Renal pelvis (tissue), 4 donors: ENCODE results near the gene INTS14. TPM values are rescaled to one million over a fixed set of nuclear protein-coding genes. Genes with fewer than 3 reads are reported as not detected.
"Not testable (repeated sequence)": the region's sequence is repeated elsewhere in the genome, so short reads cannot be mapped to it uniquely, and the experiment has no call there.

ENCODE experiments used
- DNase-seq: peaks from one replicate; pipeline ENCODE4 v3.0.0-alpha.2; 2013
- polyA plus RNA-seq, 3 donors: library from polyadenylated mRNA; unstranded; fragments of 120-200 nt; gene quantifications; one replicate each; pipeline ENCODE4 v1.2.1, GENCODE V29; 2013; ENCODE audit not compliant: insufficient read length in 3 of 3

Gene INTS14
- polyA plus RNA-seq, 3 donors = 48.7 to 52.5 (median 51.0) TPM

DNA sequence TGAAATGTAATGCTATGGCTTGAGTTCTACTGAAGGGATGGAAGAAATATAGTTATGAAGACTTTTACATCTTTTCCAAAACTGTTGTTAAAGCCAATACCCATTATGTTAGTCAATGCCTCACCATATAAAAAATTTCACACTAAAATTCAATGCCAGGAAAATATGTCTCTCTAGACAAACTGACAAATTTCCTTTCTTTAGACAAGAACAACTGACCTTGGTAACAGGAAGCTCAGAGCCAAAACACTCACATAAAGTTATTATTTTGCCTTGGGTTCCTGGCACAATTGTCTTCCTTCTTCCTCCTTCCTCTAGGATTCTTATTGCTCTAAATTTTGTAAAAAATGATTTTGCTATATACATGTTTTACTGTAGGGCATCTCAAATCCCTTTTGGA, 26.7 kb downstream of the INTS14 start:
- no peak for DNase-seq

DNA sequence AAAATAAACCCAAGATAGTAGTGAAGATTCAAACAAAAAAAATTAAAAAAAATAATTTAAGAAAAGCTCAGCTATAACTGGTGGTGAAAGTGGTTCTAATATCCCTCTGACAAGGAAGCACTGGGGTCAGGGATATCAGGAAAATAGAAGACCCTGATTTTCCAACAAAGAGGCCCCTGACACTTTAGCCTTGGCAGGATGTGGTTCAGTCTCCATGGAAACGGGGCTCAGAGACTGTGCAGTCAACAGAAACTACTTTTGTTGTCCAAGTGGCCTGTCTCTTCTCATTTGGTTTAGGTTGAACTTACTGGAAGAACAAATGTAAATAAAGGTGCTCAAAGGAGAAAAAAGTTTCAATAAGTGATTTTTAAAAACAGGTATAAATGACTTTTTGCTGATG, 27.2 kb downstream of the INTS14 start:
- DNase-seq = peak; percentile 53

DNA sequence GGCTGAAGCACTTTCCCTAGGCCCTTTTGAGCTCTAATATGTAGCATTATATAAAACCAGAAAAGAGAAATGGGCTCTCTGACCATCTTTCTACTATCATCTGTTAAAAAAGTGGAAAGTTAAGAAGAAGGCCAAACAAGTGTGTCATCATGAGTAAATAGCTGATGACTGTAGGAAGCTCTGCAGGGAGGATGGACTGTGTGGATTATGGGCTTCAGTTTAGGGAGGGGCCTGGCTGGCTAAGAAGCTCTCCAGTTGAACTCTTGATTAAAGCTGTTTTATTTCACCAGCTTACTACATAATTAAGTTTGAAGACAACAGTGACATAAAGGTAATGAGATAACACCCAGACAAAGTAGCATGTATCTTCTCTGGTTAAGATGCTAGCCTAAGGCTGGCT, 30.6 kb downstream of the INTS14 start:
- no peak for DNase-seq

DNA sequence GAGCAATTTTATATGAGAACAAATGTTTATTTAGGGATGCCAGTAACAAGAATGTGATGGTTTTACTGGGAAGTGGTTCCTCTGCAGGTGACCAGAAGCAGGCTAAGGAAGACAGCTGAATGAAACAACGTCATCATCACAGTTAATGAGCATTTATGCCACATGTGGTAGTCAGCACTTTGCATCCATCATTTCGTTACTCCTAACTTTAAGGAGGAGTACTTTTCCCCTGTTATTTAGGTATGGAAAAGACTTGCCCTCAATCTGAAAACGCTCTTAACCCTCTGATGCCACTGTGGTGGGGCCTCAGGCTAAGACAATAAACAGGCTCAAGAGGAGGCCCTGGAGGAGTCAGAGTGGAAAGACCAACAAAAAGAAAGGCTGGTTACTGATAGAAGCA, 31.2 kb downstream of the INTS14 start:
- DNase-seq = no peak

DNA sequence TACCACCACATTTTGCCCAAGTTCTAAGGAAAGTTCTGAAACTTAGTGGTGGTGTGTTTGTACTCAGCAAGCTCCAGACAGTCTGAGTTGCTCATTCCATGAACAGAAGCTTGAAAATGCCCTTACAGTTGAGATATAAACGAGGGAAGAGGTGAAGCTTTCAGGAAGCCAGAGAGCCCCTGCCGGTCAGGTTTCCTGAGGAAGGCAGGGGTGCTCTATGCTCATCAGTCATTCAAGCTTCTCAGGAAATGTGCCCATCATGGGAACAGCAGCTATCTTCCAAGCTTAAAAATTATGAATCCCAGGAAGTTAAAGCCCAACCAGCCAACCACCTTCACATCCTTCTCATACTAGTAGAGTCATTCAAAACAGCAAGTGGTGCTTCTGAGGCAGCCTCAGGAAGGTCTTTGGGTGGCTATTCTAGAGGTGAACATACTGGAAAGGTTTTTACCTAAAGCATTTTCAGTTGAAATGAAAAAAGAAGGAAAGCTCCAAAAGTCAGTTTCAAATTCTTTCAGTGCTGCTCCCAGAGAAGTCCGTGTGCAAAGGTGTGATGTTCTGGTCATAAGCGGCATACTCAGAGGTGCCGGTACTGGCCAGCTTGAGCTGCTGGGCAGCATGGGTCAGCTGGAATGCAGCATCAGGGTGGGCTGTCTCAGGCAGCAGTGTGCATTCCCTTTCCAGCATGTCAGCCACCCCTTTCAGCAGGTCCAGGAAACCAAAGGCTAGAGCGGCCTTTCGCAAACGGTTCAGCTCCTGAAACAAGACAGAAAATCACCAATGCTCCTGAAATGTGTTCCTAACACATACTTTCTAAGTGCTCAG, 31.8 kb downstream of the INTS14 start:
- no peak for DNase-seq

DNA sequence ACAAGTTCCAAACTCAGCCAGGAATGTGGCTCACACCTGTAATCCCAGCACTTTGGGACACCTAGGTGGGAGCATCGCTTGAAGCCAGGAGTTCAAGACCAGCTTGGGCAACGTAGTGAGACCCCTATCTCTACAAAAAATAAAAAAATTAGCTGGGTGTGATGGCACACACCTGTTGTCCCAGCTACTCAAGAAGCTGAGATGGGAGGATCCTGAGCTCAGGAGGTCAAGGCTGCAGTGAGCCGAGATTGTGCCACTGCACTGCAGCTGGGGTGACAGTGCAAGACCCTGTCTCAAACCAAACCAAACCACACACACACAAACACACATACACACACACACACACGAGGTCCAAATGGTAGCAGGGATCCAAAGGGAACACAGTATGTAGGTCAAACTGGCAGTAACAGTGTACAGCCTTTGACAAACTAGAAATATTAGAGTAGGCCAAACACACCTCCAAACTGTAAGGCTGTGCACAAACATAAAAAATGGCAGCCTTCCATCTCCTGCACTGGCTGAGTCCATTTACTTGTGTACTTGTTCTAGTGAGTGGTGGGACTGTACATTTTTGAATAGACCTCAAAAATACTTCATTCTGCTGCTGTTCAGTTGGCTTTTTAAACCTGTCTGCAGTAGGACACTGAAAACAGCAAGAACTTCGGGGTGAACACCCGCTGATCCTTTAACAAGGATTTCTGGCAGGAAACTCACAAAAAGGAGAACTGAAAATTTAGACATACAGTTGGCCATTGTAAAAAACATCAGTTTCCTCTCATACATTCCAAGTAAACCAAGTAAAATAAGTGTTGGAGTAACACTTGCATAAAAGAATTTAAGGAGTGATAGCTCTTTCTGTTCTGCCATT, 33.6 kb downstream of the INTS14 start:
- DNase-seq = no peak

DNA sequence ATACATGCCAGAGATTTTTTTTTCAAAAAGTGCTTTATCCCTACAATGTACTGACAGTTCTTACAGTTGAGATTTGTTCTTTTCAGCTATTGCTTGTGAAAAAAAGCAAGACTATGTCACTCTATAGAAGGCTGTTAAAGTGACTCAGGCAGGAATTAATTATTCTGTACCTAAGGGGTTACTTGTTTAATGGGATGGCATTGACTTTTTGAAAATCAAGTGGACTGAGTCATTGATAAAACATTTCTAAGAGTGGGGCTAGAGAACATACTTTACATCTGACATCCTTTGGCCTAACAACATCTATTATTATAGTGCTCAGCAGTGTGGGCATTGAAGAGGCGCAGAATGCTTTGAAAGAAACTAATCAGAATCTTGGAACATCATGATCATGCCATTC, 34.3 kb downstream of the INTS14 start:
- no peak for DNase-seq

DNA sequence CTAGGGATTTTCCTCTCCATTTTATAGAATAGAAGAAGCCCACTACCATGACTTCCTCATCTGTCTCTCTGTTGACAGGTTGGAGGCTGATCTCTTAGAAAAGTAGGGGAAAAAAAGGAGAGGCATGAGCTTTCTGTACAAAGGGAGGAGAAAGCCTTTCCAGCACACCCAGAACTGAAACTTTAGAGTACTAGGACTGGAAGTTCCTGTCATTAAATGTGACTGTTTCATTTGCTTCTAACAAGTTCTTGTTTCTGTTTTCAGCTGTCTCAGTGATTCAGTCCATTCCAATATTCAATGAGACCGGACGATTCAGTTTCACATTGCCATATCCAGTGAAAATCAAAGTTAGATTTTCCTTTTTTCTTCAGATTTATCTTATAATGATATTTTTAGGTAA, 39.0 kb downstream of the INTS14 start:
- DNase-seq = no peak

DNA sequence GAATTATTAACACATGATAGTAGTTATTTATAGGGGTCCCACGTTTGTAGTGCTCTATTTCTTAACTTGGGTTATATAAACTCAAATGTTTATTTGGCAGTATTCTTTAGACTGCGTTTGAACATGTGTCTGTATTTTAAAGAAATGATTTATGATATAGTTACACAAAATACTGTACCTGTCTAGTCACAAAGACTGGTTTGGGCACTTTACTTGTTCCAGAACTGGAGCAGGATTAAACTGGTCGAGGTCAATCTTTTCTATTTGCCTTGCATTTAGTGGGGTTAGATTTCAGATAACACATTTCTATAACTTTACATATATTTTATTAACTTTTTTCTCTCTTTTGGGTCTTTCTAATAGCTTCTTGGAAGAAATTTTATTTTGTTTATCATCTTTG, 41.2 kb downstream of the INTS14 start:
- DNase-seq = no peak

DNA sequence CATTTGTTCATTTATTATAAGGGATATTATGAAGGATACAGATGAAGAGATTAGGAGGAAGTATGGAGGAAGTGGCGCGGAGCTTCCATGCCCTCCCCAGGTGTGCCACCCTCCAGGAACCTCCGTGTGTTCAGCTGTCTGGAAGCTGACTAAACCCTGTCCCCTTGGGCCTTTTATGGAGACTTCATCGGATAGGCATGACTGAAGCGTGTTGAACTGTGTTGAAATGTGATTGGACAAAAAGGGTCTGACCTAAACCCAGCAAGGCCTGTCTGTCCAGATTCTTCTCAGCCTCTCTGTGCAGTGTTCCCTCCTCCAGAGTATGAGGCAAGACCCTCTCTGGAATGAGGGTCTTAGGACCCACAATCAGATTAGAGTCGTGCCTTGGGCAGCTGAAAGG, 49.0 kb downstream of the INTS14 start:
- peak; percentile 34 for DNase-seq

DNA sequence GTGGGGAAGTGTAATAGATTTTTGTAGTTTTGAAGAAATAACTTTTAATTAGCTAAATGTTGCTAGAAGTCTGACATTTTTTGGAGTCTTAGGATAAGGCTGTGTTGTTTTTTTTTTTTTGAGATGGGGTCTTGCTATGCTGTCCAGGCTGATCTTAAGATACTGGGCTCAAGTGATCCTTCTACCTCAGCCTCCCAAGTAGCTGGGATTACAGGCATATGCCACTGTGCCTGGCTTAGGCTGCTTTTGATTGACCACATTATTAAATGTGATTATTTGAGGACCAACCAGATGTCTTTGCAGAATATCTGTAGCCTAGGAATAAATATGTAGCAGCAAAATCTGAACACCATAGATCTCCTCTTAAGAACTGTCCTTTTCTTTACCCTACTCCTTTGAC, 51.0 kb downstream of the INTS14 start:
- no peak for DNase-seq

DNA sequence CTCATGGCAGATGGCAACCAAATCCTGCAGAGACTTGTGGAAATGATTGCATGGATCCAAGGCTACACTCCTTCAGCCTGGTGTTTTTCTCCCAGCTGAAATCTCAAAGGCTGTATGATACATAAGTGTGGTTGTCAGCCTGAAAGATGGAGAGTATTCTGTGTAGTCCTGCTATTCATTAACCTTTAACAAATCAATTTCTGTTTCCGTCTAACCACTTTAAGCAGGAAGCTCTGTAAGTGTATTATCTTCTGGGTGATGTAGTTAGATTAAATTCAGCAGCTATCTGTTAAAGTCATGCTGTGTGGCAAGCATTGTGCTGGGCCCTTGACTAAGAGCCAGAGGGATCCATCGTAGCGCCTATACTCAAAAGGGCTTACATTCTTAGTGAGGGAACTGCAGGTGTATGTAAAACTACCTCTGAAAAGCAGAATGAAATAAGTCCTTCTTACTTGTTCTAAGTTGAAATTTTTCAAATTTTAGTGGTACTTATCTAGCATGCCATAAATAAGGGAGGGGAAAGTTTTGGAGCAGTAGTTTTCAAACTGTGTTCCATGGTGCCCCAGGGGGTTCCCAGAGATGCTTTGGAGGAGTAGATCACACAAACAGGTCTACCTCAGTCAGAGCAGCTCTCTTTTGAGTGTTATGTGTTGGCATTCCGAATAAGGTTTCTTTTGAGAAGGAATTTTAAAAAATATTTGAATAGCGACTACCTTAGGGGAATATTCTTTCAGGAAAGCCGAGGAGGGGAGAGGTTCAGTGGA, 51.8 kb downstream of the INTS14 start:
- no peak for DNase-seq

DNA sequence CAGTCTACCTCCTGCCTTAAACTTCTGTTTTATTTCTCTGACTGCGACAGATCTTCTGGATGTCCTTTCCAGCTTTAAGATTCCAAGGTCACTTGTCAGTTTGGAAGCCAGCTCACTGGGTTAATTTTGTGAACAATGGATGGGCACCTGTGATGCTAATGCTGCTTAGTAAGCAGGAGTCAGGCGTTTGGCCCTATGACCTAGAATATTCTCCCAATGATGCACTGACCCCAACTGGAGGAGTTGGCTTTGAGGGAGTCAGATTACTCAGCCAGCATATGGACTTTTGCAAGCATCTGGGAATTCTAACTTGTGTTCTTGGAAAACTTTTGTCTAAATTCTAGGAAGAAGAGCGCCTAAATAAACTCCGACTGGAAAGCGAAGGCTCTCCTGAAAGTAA, 52.6 kb downstream of the INTS14 start:
- DNase-seq = no peak

DNA sequence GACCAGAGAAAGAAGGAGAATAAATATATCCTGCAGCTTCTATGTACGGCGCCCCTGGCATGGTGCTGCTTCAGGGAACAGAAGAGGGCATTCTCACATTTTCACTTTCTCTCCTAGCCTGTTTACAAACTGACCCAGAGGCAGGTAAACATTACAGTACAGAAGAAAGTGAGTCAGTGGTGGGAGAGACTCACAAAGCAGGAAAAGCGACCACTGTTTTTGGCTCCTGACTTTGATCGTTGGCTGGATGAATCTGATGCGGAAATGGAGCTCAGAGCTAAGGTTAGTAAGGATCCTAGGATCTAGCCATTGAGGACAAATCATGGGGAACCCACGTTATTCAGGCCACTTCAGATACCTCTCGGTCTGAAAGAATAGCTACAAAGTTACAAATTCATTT, 54.3 kb downstream of the INTS14 start:
- no peak for DNase-seq

DNA sequence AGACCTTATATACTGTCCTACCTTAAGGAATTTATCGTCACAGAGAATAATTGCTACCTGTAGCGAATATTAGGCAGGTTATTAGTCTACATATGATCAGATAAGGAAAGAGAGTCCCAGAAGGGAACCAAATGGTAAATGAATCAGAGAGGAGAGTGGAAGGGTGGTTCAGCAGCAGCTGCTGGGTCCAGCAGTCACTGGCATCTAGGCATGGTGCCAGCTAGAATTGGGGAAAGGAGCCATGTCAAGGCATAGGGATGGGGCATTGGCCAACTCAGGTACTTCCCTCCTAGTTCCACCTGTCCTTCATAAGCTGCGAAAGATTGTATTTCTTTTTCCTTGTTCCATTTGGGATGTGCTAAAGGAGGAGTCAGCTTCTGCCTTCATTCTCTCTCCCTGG, 57.2 kb downstream of the INTS14 start:
- DNase-seq = no peak

DNA sequence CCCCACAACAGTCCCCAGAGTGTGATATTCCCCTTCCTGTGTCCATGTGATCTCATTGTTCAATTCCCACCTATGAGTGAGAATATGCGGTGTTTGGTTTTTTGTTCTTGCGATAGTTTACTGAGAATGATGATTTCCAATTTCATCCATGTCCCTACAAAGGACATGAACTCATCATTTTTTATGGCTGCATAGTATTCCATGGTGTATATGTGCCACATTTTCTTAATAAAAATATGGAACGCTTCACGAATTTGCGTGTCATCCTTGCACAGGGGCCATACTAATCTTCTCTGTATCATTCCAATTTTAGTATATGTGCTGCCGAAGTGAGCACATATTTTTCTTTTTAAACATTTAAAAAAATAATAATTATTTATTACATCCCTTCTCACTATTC, 58.1 kb downstream of the INTS14 start:
- not testable (repeated sequence) for DNase-seq

DNA sequence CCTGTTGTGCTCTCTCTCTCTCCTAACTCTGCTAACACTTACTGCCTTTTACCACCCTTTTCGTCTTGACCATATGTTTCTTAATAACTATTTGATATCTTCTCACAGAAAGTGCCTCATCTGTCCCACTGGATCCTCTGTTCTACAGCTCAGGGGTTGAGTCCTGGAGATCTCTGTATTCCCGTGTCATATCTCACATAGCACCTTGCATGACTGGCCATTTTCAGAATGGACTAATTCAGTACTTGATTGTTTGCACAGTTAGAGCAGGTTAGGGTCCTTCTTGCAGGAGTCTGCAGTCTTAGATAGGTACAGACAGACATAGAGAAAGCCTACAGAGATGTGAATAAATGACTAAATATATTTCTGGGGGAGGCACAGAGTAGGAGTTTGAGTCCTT, 59.7 kb downstream of the INTS14 start:
- no peak for DNase-seq

DNA sequence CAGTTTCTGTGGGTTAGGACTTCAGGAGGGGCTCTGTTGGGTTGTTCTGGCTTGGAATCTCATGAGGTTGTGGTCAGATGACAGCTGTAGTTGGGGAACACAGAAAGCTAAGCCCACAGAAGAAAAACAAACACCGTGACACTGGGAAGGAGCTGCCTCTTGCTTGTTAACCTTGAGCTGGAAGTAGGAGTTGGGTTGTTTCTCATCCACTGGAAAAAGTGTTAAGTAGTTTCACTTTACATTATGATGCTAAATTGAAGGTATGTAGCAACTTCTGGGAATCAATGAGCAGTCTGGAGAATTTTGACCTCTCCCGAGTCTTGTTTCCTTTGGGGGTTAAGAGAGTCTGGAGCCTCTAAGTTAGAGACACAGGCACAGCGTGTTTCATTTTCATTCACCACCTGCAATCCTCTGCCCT, 60.2 kb downstream of the INTS14 start:
- no peak for DNase-seq

DNA sequence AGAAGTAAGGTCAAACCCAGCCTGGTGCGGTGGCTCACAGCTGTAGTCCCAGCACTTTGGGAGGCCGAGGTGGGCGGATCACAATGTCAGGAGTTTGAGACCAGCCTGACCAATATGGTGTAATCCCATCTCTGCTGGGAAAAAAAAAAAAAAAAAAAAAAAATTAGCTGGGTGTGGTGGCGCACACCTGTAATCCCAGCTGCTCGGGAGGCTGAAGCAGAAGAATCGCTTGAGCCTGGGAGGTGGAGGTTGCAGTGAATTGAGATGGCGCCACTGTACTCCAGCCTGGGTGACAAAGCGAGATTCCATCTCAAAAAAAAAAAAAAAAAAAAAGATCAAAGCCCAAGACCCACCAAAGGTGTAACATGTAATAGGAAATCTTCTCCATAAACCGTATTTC, 61.6 kb downstream of the INTS14 start:
- not testable (repeated sequence) for DNase-seq

DNA sequence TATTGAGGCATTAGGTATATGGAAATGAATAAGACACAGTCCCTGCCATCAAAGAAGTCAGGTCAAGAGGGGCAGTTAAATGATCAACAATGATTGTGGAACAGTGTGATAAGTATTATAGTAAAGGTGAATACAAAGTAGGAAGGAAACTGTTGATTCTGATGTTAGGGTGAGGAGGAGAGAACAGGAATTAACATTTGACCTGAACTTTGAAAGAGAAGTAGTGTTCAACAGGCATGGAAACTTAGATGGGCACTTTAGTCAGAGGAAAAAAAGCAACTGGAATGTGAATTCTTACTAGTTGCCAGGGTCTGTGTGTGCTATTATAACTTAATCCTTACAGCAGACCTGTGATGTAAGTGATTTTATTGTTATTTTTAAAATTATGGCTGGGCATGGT, 63.1 kb downstream of the INTS14 start:
- no peak for DNase-seq

DNA sequence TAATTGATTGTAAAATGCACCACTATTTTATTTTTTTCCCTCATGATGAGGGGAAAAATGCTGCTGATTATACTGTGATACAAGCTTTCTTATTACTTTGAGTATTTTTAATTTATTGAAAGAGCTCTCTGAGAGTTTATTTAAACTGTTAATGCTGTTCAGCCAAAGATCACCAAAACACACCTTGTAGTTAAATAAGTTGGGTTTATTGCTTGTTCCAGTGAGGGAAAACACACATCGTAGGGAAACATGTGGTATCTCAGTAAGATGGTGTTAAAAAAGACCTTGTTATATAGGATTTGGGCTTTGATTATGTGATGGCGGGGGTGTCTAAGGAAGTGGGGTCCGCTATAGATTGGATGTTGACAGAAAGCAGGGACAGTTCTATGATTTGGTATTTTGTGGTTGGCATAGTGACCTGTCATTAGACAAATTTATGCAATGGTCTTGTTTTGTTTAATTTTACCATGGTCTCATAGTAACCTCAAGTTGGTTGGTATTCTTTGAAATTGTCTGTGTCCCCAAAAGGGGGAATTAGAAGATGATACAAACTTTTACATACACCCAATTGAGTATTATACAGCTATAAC, 69.6 kb downstream of the INTS14 start:
- DNase-seq = no peak

DNA sequence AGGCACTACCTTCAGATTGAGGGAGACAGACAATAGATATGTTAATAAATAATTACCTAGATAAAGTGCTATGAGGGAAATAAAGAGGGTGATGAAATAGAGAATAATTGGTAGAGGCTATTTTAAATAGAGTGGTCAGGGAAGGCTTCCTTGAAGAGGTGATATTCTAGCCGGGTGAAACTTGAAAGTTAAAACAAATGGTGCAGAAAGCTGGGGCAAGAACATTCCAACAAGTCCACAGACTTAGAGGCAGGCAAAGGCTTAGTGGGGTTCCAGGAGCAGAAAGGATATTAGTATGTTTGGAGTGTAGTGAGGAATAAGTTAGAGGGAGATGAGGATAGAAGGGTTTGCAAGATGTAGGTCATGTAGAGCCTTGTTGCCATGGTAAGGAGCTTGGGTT, 70.6 kb downstream of the INTS14 start:
- no peak for DNase-seq
